Measurements from ENCODE around the gene SRSF7. TPM values are rescaled to one million over a fixed set of nuclear protein-coding genes. Genes with fewer than 3 reads are reported as not detected.

SRSF7 gene
- total RNA-seq, 1 experiment from 2014 or later, result 275 TPM

- Mint-ChIP-seq H3K4me3 (ENCODE audit: unreplicated experiment) (peak overlapping the region; percentile 90), H3K36me3 (ENCODE audit: insufficient read depth, unreplicated experiment) (peaks cover 79% of the 10 kb centered on the region), H3K9me3 (ENCODE audit: unreplicated experiment) (no peaks in the 10 kb centered on the region), H3K4me1 (ENCODE audit: insufficient read depth, unreplicated experiment) (peaks cover 30% of the 10 kb centered on the region), H3K27ac (ENCODE audit: low read depth, unreplicated experiment) (no peak overlapping the region), H3K27me3 (ENCODE audit: insufficient read depth, unreplicated experiment) (no peaks in the 10 kb centered on the region)
- DNase-seq (ENCODE audit: unreplicated experiment), result no peak
- ChIA-PET CTCF (interaction anchor here (0.6 to 1.5 kb wide), 3 partner anchors 9 to 1936 kb away, joined by 3 to 17 read pairs (median 3); no protein-coding TSS in a partner anchor), POLR2A (interaction anchor here (0.6 to 2.3 kb wide), 2 partner anchors 28 to 148 kb away, joined by 3 to 10 read pairs; no protein-coding TSS in a partner anchor)
- intact Hi-C loops (cut with micrococcal nuclease), result no loop called here
- BruUV-seq (replicated peaks), result no TSS peak
- no peak for TF ChIP-seq CTCF (IDR thresholded peaks at IDR 0.05; ENCODE audit: unreplicated experiment)
These were observed 2.8 kb downstream of the SRSF7 start for GRCh38 chr2:38748391-38748790.

- no peaks in the 10 kb centered on the region for H3K27me3 Mint-ChIP-seq (ENCODE audit: insufficient read depth, unreplicated experiment)
- H3K36me3 Mint-ChIP-seq (ENCODE audit: insufficient read depth, unreplicated experiment), result peaks cover 82% of the 10 kb centered on the region
- peaks cover 30% of the 10 kb centered on the region for H3K4me1 Mint-ChIP-seq (ENCODE audit: insufficient read depth, unreplicated experiment)
- DNase-seq (ENCODE audit: unreplicated experiment), result no peak
- no peak overlapping the region for H3K27ac Mint-ChIP-seq (ENCODE audit: low read depth, unreplicated experiment)
- ChIA-PET CTCF (interaction anchor here (0.6 to 1.5 kb wide), 2 partner anchors 166 to 455 kb away, joined by 3 to 17 read pairs; no protein-coding TSS in a partner anchor), POLR2A (interaction anchor here (1.0 to 2.3 kb wide), 2 partner anchors 9 to 147 kb away, joined by 3 to 10 read pairs; no protein-coding TSS in a partner anchor)
- intact Hi-C loops (cut with micrococcal nuclease), result no loop called here
- no TSS peak for BruUV-seq (replicated peaks)
- TF ChIP-seq CTCF (IDR thresholded peaks at IDR 0.05; ENCODE audit: unreplicated experiment), result no peak
- no peaks in the 10 kb centered on the region for H3K9me3 Mint-ChIP-seq (ENCODE audit: unreplicated experiment)
- peak overlapping the region; percentile 90 for H3K4me3 Mint-ChIP-seq (ENCODE audit: unreplicated experiment)
These were observed 3.3 kb downstream of the SRSF7 start for GRCh38 chr2:38747819-38748218.

GRCh38 chr2:38747007-38747424 lies 4.1 kb downstream of the SRSF7 start:
- POLR2A ChIA-PET, result interaction anchor here (0.6 to 2.3 kb wide), 3 partner anchors 10 to 148 kb away, joined by 3 to 10 read pairs (median 3); no protein-coding TSS in a partner anchor
- CTCF ChIA-PET, result interaction anchor here (0.6 to 1.5 kb wide), 3 partner anchors 13 to 167 kb away, joined by 3 to 6 read pairs (median 5); no protein-coding TSS in a partner anchor
- no peak overlapping the region for H3K27ac Mint-ChIP-seq (ENCODE audit: low read depth, unreplicated experiment)
- TF ChIP-seq CTCF (IDR thresholded peaks at IDR 0.05; ENCODE audit: unreplicated experiment), result no peak
- H3K9me3 Mint-ChIP-seq (ENCODE audit: unreplicated experiment), result no peaks in the 10 kb centered on the region
- DNase-seq (ENCODE audit: unreplicated experiment), result no peak
- intact Hi-C loops (cut with micrococcal nuclease), result no loop called here
- no peaks in the 10 kb centered on the region for H3K27me3 Mint-ChIP-seq (ENCODE audit: insufficient read depth, unreplicated experiment)
- H3K4me3 Mint-ChIP-seq (ENCODE audit: unreplicated experiment), result peak overlapping the region; percentile 90
- H3K4me1 Mint-ChIP-seq (ENCODE audit: insufficient read depth, unreplicated experiment), result peaks cover 30% of the 10 kb centered on the region
- H3K36me3 Mint-ChIP-seq (ENCODE audit: insufficient read depth, unreplicated experiment), result peaks cover 88% of the 10 kb centered on the region
- no TSS peak for BruUV-seq (replicated peaks)

GRCh38 chr2:38745267-38745666 lies 5.9 kb downstream of the SRSF7 start:
- no peak for DNase-seq (ENCODE audit: unreplicated experiment)
- ChIA-PET CTCF (no interaction called here), POLR2A (interaction anchor here (1.0 to 1.9 kb wide), 2 partner anchors 143 to 184 kb away, joined by 5 to 8 read pairs; partner anchors contain the start of gene HNRNPLL)
- H3K27ac Mint-ChIP-seq (ENCODE audit: low read depth, unreplicated experiment), result no peak overlapping the region
- H3K4me3 Mint-ChIP-seq (ENCODE audit: unreplicated experiment), result no peak overlapping the region
- peaks cover 30% of the 10 kb centered on the region for H3K4me1 Mint-ChIP-seq (ENCODE audit: insufficient read depth, unreplicated experiment)
- intact Hi-C loops (cut with micrococcal nuclease), result no loop called here
- H3K36me3 Mint-ChIP-seq (ENCODE audit: insufficient read depth, unreplicated experiment), result peaks cover 93% of the 10 kb centered on the region
- no peaks in the 10 kb centered on the region for H3K9me3 Mint-ChIP-seq (ENCODE audit: unreplicated experiment)
- no peaks in the 10 kb centered on the region for H3K27me3 Mint-ChIP-seq (ENCODE audit: insufficient read depth, unreplicated experiment)
- no peak for TF ChIP-seq CTCF (IDR thresholded peaks at IDR 0.05; ENCODE audit: unreplicated experiment)
- no TSS peak for BruUV-seq (replicated peaks)
